Upper lobe of right lung (tissue), 1 donor: ENCODE measurements around the gene CNPY1. TPM values are rescaled to one million over a fixed set of nuclear protein-coding genes. Genes with fewer than 3 reads are reported as not detected.
A peak's percentile ranks its signal among the peaks of the same experiment; 100 is the strongest.

ENCODE experiments used
- ATAC-seq: fragments of 200-7000 bp; cut with Tn5 transposase; one replicate; pipeline ENCODE4 v1.9.1; 2020; ENCODE audit warnings: mild to moderate bottlenecking, moderate library complexity
- DNase-seq: peaks from one replicate; pipeline ENCODE4 v3.0.0-alpha.2; 2020
- H3K27ac ChIP-seq: fragments of 200-600 bp; one replicate; pipeline ENCODE4 v1.8.0; 2022
- H3K27me3 ChIP-seq: fragments of 200-600 bp; one replicate; pipeline ENCODE4 v1.8.0; 2022; ENCODE audit warnings: mild to moderate bottlenecking
- H3K36me3 ChIP-seq: fragments of 200-600 bp; one replicate; pipeline ENCODE4 v1.8.0; 2022
- H3K4me1 ChIP-seq: fragments of 200-600 bp; one replicate; pipeline ENCODE4 v1.8.0; 2022
- H3K4me3 ChIP-seq: fragments of 200-600 bp; one replicate; pipeline ENCODE4 v1.8.0; 2022; ENCODE audit warnings: mild to moderate bottlenecking
- H3K9me3 ChIP-seq: fragments of 200-600 bp; one replicate; pipeline ENCODE4 v1.8.0; 2022
- intact Hi-C: fragments of 100-400 bp; cut with DNase I; formaldehyde crosslinking; loops from one replicate; pipeline ENCODE4 v1.11.0; 2022
- total RNA-seq: library from RNA; stranded (reverse); fragmentation: NEBNext Ultra II Directional; extraction: Animal tissue kit (Norgen Biotek cat#: 25700); gene quantifications from one replicate; pipeline ENCODE4 v1.2.1, GENCODE V29; 2021
- TF ChIP-seq, protein P1 (sequence below): fragments of 200-600 bp; IDR thresholded peaks from one replicate; pipeline ENCODE4 v1.8.0; 2022; ENCODE audit warnings: antibody characterized with exemption
- donor health status: DM: no; HTN: yes; CAD: no; lungs with severe emphysema.

CNPY1 gene
- total RNA-seq, 1 donor from 2014 or later, result not detected

DNA sequence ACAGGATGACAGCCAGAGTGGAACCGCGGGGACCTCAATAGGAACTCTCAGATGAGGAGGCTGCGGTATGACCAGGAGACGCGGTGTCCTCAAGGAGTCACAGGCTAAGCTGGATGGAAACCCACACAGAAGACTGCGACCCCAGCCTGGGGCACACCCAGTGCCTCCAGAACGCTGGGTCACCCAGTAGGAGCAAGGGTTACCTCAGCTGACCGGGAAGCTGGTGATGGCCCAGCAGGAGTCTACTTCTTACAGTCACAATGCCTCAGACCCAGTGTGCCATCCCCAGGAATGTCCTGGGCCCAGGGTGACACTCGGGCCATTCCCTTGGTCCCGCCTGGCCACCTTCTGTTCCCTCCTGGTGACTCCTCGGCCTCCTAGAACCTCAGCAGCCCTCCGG, 29.9 kb downstream of the CNPY1 start:
- H3K4me1 ChIP-seq, result no peaks in the 10 kb centered on the region
- ATAC-seq (peak; percentile 20), DNase-seq (no peak)

DNA sequence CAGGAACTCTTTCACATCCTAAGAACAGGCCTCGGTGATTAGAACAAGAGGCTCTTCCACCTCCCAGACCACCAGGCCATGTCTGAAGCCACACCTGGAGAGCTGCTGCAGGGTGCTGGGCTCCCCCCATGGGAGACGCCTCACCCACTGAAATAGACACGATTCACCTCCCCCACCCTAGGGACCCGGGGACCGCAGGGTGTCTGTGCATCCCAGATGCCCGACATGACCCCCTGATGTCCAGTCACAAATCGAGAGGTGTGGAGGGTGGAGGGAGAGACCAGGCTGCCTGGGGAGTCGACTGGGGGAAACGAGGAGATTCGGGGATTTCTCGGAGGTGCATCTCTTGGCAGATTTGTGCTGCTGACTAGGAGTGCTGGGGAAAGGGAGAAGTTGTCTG, 31.0 kb downstream of the CNPY1 start:
- no peaks in the 10 kb centered on the region for H3K4me1 ChIP-seq
- H3K27me3 ChIP-seq, result peaks cover 72% of the 10 kb centered on the region
- DNase-seq, result no peak
- TF ChIP-seq, protein P1, sequence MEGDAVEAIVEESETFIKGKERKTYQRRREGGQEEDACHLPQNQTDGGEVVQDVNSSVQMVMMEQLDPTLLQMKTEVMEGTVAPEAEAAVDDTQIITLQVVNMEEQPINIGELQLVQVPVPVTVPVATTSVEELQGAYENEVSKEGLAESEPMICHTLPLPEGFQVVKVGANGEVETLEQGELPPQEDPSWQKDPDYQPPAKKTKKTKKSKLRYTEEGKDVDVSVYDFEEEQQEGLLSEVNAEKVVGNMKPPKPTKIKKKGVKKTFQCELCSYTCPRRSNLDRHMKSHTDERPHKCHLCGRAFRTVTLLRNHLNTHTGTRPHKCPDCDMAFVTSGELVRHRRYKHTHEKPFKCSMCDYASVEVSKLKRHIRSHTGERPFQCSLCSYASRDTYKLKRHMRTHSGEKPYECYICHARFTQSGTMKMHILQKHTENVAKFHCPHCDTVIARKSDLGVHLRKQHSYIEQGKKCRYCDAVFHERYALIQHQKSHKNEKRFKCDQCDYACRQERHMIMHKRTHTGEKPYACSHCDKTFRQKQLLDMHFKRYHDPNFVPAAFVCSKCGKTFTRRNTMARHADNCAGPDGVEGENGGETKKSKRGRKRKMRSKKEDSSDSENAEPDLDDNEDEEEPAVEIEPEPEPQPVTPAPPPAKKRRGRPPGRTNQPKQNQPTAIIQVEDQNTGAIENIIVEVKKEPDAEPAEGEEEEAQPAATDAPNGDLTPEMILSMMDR, result no peak
- H3K27ac ChIP-seq, result no peak overlapping the region
- H3K9me3 ChIP-seq, result no peaks in the 10 kb centered on the region
- peak; percentile 19 for ATAC-seq
- H3K4me3 ChIP-seq, result no peak overlapping the region
- intact Hi-C loops, result no loop called here
- H3K36me3 ChIP-seq, result no peaks in the 10 kb centered on the region

More for the DNA sequence above, 29.9 kb downstream of the CNPY1 start:
- Histone ChIP-seq H3K36me3 (no peaks in the 10 kb centered on the region), H3K27ac (no peak overlapping the region), H3K4me3 (no peak overlapping the region), H3K27me3 (peaks cover 61% of the 10 kb centered on the region), H3K9me3 (no peaks in the 10 kb centered on the region)
- intact Hi-C loops, result no loop called here
- TF ChIP-seq, protein P1, result no peak

DNA sequence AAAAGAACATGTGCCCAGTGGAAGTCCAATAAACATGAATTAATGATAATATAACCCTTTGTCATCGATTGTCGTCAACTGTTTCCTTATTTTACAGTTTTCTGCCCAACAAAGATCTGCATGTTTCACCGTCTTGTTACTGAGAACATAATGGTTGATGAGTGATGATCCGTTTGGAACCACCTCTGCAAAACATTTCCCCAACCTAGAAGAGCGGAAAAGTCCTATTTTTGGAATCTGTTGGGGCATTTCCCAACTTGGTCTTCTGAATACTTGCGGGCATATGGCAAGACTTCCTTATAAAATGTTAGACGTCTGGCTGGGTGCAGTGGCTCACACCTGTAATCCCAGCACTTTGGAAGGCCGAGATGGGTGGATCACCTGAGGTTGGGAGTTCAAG, 32.1 kb downstream of the CNPY1 start:
- Histone ChIP-seq H3K36me3 (no peaks in the 10 kb centered on the region), H3K27me3 (peaks cover 82% of the 10 kb centered on the region), H3K4me3 (no peak overlapping the region), H3K27ac (no peak overlapping the region), H3K4me1 (peaks cover 7% of the 10 kb centered on the region), H3K9me3 (no peaks in the 10 kb centered on the region)
- intact Hi-C loops, result no loop called here
- no peak for ATAC-seq
- DNase-seq, result no peak
- TF ChIP-seq, protein P1, result no peak

DNA sequence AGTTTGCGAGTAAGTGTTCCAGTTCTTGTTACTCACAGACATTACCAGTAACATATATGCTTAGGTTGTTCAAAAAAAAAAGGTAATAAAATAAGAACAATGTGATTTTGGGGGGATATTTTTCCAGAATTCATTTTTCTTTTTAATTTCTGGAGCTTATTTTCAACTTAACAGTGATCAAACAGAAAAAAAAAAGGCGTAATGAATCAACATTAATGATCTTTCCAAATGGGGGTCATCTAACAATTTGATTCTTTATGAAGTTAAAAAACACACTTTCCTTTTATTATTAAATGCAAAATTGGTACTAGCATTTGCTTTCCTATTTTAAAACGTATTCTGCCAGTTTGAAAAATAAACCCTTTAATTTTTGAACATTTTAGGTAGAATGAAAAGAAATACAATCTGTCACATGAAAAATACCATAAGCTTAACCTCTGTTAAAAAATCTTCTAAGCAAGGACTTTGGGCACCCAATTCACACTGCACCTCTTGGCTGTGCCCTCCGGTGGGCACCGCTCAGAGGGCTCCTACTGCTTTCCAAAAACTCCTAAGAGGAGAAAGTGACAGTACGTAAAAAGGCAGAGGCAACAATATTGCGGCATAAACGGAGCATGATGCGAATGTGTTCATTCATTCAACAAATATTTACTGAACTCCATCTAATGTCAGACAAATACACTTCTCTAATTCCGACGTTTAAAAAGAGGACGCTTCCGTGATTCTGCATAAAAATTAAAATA, 32.6 kb downstream of the CNPY1 start:
- TF ChIP-seq, protein P1, result no peak
- no peak for ATAC-seq
- Histone ChIP-seq H3K27me3 (peaks cover 83% of the 10 kb centered on the region), H3K4me1 (peaks cover 7% of the 10 kb centered on the region), H3K27ac (no peak overlapping the region), H3K9me3 (no peaks in the 10 kb centered on the region), H3K4me3 (no peak overlapping the region), H3K36me3 (no peaks in the 10 kb centered on the region)
- DNase-seq, result no peak
- intact Hi-C loops, result no loop called here

DNA sequence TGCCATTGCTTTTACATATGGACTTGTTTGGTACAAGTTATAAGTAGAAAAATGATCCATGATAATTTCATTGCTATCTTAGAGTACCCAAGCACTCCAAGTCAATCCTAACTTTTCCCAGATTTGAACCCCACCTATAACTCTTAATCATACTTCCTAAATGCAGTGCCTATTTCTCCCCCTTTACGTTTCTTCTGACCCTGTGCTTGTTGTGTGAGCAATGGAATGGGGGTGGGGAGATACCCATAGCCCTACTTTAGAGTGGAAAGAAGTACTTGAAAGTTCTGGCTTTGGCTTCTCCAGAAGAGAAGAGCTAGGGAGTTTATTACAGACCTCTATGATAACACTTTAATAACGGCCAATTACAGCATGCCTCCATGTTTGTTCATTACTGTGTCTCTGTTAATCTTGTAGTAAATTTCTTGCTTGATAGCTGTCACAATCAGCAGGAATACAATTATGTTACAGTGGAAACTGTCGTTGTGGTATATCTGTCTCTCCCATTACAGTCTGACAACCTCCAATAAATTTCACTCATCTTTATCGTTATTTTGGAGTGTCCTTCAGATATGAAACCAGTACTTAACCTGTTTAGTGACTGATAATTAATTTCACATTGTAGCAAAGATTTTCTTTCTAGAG, 34.0 kb downstream of the CNPY1 start:
- H3K4me3 ChIP-seq, result no peak overlapping the region
- no peaks in the 10 kb centered on the region for H3K36me3 ChIP-seq
- H3K27me3 ChIP-seq, result peaks cover 93% of the 10 kb centered on the region
- H3K9me3 ChIP-seq, result no peaks in the 10 kb centered on the region
- H3K4me1 ChIP-seq, result peaks cover 7% of the 10 kb centered on the region
- no peak for ATAC-seq
- intact Hi-C loops, result no loop called here
- no peak for DNase-seq
- no peak overlapping the region for H3K27ac ChIP-seq
- TF ChIP-seq, protein P1, result no peak
